A549 (cell line): ENCODE measurements around the gene MRPS6. TPM values are rescaled to one million over a fixed set of nuclear protein-coding genes. Genes with fewer than 3 reads are reported as not detected.

Source experiments
- ATAC-seq, 2 experiments: fragments of 200-7000 bp in 1 of 2; fragments of >200 bp in 1 of 2; cut with Nextera tagmentation in 1 of 2; cut with Tn5 transposase in 1 of 2; 3 replicates each; pipeline versions ENCODE4 v1.8.0 to v1.9.1; 2018 to 2020; ENCODE audit warnings: mild to moderate bottlenecking in 1 of 2, moderate library complexity in 1 of 2
- CTCF ChIA-PET: fragments of 300-600 bp; sonication (Branson Sonifier 250); formaldehyde crosslinking; extraction: SDS; loops from one replicate; lab custom pipeline; 2021; ENCODE audit warnings: antibody characterized with exemption, inconsistent platforms; lab: Yijun Ruan, JAX
- POLR2A ChIA-PET: fragments of 350-600 bp; formaldehyde crosslinking; extraction: SDS; loops from one replicate; lab custom pipeline; 2021; ENCODE audit warnings: antibody characterized with exemption, inconsistent platforms; lab: Yijun Ruan, JAX
- DNase-seq, 2 experiments: peaks; one replicate each; pipeline versions ENCODE4 v3.0.0 to v3.0.0-alpha.2; 2011 to 2016; ENCODE audit warnings: low read depth in 1 of 2, low spot score in 1 of 2
- FAIRE-seq: peaks from 2 replicates; lab custom pipeline; 2011; peaks lifted over from hg19 to GRCh38; lab: Jason Lieb, UNC
- H3K27ac ChIP-seq, 2 experiments: fragments of >200 bp; sonication (Bioruptor Twin); formaldehyde crosslinking; 3 replicates each; pipeline ENCODE4 v1.5.1; 2016 to 2017
- H3K4me1 ChIP-seq: fragments of >200 bp; sonication (Bioruptor Twin); formaldehyde crosslinking; 3 replicates; pipeline ENCODE4 v1.6.1; 2016
- H3K4me2 ChIP-seq: fragments of >200 bp; sonication (Bioruptor Twin); formaldehyde crosslinking; 3 replicates; pipeline ENCODE4 v1.6.1; 2016
- H3K4me3 ChIP-seq: fragments of >200 bp; sonication (Bioruptor Twin); formaldehyde crosslinking; 3 replicates; pipeline ENCODE4 v1.5.1; 2016
- H3K9me3 ChIP-seq: fragments of >200 bp; sonication (Bioruptor Twin); formaldehyde crosslinking; 3 replicates; pipeline ENCODE4 v1.6.1; 2016
- CBX8 ChIP-seq: fragments of 200-600 bp; sonication (generic); IDR thresholded peaks from 2 replicates; pipeline ENCODE4 v1.6.1; 2016
- CTCF ChIP-seq: fragments of >200 bp; sonication (Bioruptor Twin); formaldehyde crosslinking; IDR thresholded peaks from 3 replicates; pipeline ENCODE4 v1.5.1; 2016
- E2F6 ChIP-seq: IDR thresholded peaks from 2 replicates; pipeline ENCODE4 v1.6.1; 2012; ENCODE audit warnings: low read depth, borderline replicate concordance
- FOXS1 ChIP-seq: fragments of 250-450 bp; sonication (Bioruptor Pico); IDR thresholded peaks from 2 replicates; pipeline ENCODE4 v1.5.0; 2020; ENCODE audit warnings: mild to moderate bottlenecking, moderate library complexity
- JUNB ChIP-seq: fragments of >200 bp; sonication (Bioruptor Twin); formaldehyde crosslinking; IDR thresholded peaks from 2 replicates; pipeline ENCODE4 v1.6.1; 2016
- KDM1A ChIP-seq: fragments of 200-600 bp; sonication (generic); IDR thresholded peaks from 2 replicates; pipeline ENCODE4 v1.6.1; 2016; ENCODE audit warnings: low read depth, mild to moderate bottlenecking
- MYC ChIP-seq: IDR thresholded peaks from 2 replicates; pipeline ENCODE4 v1.6.1; 2012; ENCODE audit warnings: mild to moderate bottlenecking, inconsistent platforms, low read length, improper control_type of control experiment, borderline replicate concordance
- NFE2L2 ChIP-seq: fragments of 150-350 bp; conservative IDR thresholded peaks from 2 replicates; pipeline ENCODE4 v1.6.1; 2014; ENCODE audit warnings: low read length
- PBX3 ChIP-seq: IDR thresholded peaks from 2 replicates; pipeline ENCODE4 v1.6.1; 2012
- RARB ChIP-seq: fragments of 250-450 bp; sonication (Bioruptor Pico); IDR thresholded peaks from 2 replicates; pipeline ENCODE4 v1.8.0; 2021; ENCODE audit warnings: mild to moderate bottlenecking, moderate library complexity
- RCOR1 ChIP-seq: fragments of 150-350 bp; IDR thresholded peaks from 2 replicates; pipeline ENCODE4 v1.6.1; 2014; ENCODE audit warnings: antibody characterized with exemption, low read length, low read depth
- REST ChIP-seq: fragments of 200-600 bp; sonication (generic); IDR thresholded peaks from 2 replicates; pipeline ENCODE4 v1.6.1; 2016; ENCODE audit warnings: antibody characterized with exemption, mild to moderate bottlenecking, moderate library complexity
- RNF2 ChIP-seq: fragments of 200-600 bp; sonication (generic); IDR thresholded peaks from 2 replicates; pipeline ENCODE4 v1.6.1; 2016; ENCODE audit warnings: low read depth, mild to moderate bottlenecking, antibody characterized with exemption, moderate library complexity, borderline replicate concordance
- USF2 ChIP-seq: fragments of 450-650 bp; IDR thresholded peaks from 2 replicates; pipeline ENCODE4 v1.6.1; 2014; ENCODE audit warnings: antibody characterized with exemption
- ZNF302 ChIP-seq: fragments of 250-450 bp; sonication (Bioruptor Pico); IDR thresholded peaks from 2 replicates; pipeline ENCODE4 v1.9.0; 2021; ENCODE audit warnings: inconsistent platforms, mild to moderate bottlenecking, moderate library complexity
- WGBS: methylation state at CpG from one replicate; pipeline ENCODE4 v1.1.6; 2017; ENCODE audit errors: missing lambda C conversion rate; 5-methylcytosine and 5-hydroxymethylcytosine counted together
- polyA plus RNA-seq, 4 experiments: library from polyadenylated mRNA; depleted of rRNA in 3 of 4; stranded (reverse); fragments of >200 nt; fragmentation: RNase III in 1 of 4; extraction: RNeasy Plus Mini Kit Qiagen cat#74134 plus additional on column Dnase treatment in 1 of 4; gene quantifications; 2 replicates in 3 of 4; 3 replicates in 1 of 4; pipeline ENCODE4 v1.2.3, GENCODE V29; 2011 to 2017

The MRPS6 gene
- polyA plus RNA-seq, 2 of the 4 experiments (the other 2 are of a cell fraction): 26.9 to 57.4 TPM

GRCh38 chr21:34082769-34083168 is 9.4 kb downstream of the MRPS6 start:
- H3K27ac ChIP-seq: no peak overlapping the region
- no peak for ATAC-seq
- H3K4me3 ChIP-seq: no peak overlapping the region
- DNase-seq: no peak
- TF ChIP-seq JUNB (no peak), NFE2L2 (no peak), CTCF (no peak), USF2 (no peak), ZNF302 (no peak), MYC (no peak), KDM1A (no peak)
- POLR2A ChIA-PET: no interaction called here
- no peak for FAIRE-seq
- no peaks in the 10 kb centered on the region for H3K9me3 ChIP-seq
- CTCF ChIA-PET: interaction anchor here (0.7 kb wide), 1 partner anchor 9 kb away, joined by 3 read pairs; no protein-coding TSS in a partner anchor
- H3K4me2 ChIP-seq: no peak overlapping the region
- 91% methylated on average over 4 of the region's 4 CpGs for whole genome bisulfite sequencing
- H3K4me1 ChIP-seq: 0 out of 3 replicates have a peak, but pooled peaks cover 6% of the 10 kb centered on the region

GRCh38 chr21:34083357-34083756 is 10.0 kb downstream of the MRPS6 start:
- DNase-seq: no peak
- Histone ChIP-seq H3K9me3 (no peaks in the 10 kb centered on the region), H3K4me1 (0 out of 3 replicates have a peak, but pooled peaks cover 3% of the 10 kb centered on the region), H3K27ac (no peak overlapping the region), H3K4me3 (no peak overlapping the region), H3K4me2 (no peak overlapping the region)
- FAIRE-seq: no peak
- no peak for ATAC-seq
- POLR2A ChIA-PET: interaction anchor here (0.5 kb wide), 1 partner anchor 27 kb away, joined by 3 read pairs; no protein-coding TSS in a partner anchor
- CTCF ChIA-PET: interaction anchor here (0.7 kb wide), 1 partner anchor 9 kb away, joined by 3 read pairs; no protein-coding TSS in a partner anchor
- TF ChIP-seq CBX8 (no peak), PBX3 (no peak), RNF2 (no peak), RCOR1 (no peak), RARB (CRISPR knock-in tag) (no peak), USF2 (no peak), REST (no peak), FOXS1 (CRISPR knock-in tag) (no peak), E2F6 (no peak)
- 94% methylated on average over 3 of the region's 3 CpGs for WGBS
